Measurements from ENCODE around the gene MAEA. TPM values are rescaled to one million over a fixed set of nuclear protein-coding genes. Genes with fewer than 3 reads are reported as not detected.
A peak's percentile ranks its signal among the peaks of the same experiment; 100 is the strongest.

The MAEA gene
- total RNA-seq, 1 donor from 2014 or later: 63.2 TPM

DNA sequence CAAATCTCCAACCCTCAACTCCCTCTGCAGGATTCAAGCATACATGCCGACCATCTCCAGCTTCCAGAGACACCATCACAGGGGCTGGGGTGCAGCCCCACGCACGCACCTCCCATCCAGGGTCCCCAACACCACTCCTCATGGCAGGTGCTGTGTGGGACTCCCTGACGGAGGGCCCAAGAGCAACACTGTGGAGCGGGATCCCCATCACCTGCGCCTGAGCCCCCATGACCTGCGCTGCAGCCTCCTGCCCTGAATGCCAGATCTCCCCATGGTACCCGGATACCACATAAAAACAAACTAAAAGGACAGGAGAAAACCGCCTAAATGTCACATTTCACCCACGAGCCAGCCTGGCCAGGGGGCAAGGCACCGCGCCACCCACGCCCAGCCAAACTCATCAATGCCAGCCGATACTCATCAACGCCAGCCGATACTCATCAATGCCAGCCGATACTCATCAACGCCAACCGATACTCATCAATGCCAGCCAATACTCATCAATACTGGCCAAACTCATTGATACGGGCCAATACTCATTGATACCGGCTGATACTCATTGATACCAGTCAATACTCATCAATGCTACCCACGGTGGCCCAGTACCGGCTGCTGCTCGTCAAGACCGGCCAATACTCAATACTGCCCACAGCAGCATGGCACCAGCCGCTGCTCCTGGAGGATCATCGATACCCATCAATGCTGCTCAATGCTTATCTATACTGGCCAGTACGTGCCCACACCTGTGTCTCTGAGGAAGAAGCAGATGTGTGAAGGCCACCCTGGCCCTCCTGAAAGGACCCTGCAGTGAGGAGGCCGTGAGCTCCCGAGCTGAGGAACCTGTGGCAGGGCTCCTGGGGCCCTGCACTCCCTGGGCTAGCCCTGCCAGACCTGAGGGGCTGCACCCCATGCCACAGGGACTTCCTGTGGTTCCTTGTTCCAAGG, 46.9 kb upstream of the MAEA start:
- peak; percentile 32 for DNase-seq
- Histone ChIP-seq H3K4me3 (no peak overlapping the region), H3K27me3 (no peaks in the 10 kb centered on the region), H3K36me3 (peaks cover 28% of the 10 kb centered on the region), H3K27ac (no peak overlapping the region), H3K4me1 (peaks cover 45% of the 10 kb centered on the region), H3K9me3 (no peaks in the 10 kb centered on the region)
- intact Hi-C loops (cut with DNase I): loop anchor here (10.0 kb wide), 1 partner anchor 78 kb away; no protein-coding TSS in a partner anchor
- TF ChIP-seq, protein P1, sequence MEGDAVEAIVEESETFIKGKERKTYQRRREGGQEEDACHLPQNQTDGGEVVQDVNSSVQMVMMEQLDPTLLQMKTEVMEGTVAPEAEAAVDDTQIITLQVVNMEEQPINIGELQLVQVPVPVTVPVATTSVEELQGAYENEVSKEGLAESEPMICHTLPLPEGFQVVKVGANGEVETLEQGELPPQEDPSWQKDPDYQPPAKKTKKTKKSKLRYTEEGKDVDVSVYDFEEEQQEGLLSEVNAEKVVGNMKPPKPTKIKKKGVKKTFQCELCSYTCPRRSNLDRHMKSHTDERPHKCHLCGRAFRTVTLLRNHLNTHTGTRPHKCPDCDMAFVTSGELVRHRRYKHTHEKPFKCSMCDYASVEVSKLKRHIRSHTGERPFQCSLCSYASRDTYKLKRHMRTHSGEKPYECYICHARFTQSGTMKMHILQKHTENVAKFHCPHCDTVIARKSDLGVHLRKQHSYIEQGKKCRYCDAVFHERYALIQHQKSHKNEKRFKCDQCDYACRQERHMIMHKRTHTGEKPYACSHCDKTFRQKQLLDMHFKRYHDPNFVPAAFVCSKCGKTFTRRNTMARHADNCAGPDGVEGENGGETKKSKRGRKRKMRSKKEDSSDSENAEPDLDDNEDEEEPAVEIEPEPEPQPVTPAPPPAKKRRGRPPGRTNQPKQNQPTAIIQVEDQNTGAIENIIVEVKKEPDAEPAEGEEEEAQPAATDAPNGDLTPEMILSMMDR (IDR thresholded peaks at IDR 0.05): no peak
- ATAC-seq: no peak

DNA sequence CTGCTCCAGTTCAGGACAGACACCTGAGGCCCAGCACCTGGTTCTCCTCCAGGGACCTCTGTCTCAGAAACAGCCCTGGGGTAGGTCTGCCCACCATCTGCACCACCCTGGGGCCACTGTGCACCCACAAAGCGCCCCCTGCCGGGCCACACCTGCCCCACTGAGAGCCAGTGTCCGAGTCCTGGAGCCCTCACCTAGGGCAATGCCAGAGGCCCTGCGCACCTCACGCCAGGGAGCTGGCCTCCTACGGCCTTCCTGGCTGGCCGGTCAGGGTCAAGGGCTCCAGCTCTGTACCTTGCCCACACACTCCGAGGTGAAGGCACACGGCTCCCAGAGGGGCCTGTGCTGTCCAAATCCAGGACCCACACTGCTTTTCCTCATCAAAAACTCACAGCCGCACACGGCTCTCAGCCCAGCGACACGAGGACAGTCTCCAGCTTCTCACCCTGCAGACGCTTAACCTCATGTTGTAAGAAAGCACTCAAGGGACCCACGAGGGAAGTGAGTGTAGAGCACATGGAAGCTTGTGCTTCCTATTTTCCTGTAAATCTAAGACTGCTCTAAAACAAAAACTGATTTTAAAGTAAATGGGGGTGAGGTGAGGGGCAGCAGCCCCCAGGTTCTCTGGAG, 46.1 kb upstream of the MAEA start:
- no peak for DNase-seq
- Histone ChIP-seq H3K27me3 (no peaks in the 10 kb centered on the region), H3K27ac (no peak overlapping the region), H3K9me3 (no peaks in the 10 kb centered on the region), H3K36me3 (peaks cover 21% of the 10 kb centered on the region), H3K4me1 (peaks cover 45% of the 10 kb centered on the region), H3K4me3 (no peak overlapping the region)
- ATAC-seq: no peak
- TF ChIP-seq, protein P1 (IDR thresholded peaks at IDR 0.05): no peak
- intact Hi-C loops (cut with DNase I): loop anchor here (10.0 kb wide), 1 partner anchor 79 kb away; no protein-coding TSS in a partner anchor

GRCh38 chr4:1244081-1244977, 45.4 kb upstream of the MAEA start:
- peaks cover 45% of the 10 kb centered on the region for H3K4me1 ChIP-seq
- H3K27ac ChIP-seq: no peak overlapping the region
- TF ChIP-seq, protein P1 (IDR thresholded peaks at IDR 0.05): no peak
- DNase-seq (no peak), ATAC-seq (no peak)
- no peaks in the 10 kb centered on the region for H3K27me3 ChIP-seq
- peaks cover 14% of the 10 kb centered on the region for H3K36me3 ChIP-seq
- no peak overlapping the region for H3K4me3 ChIP-seq
- H3K9me3 ChIP-seq: no peaks in the 10 kb centered on the region
- intact Hi-C loops (cut with DNase I): loop anchor here (10.0 kb wide), 1 partner anchor 80 kb away; no protein-coding TSS in a partner anchor

DNA sequence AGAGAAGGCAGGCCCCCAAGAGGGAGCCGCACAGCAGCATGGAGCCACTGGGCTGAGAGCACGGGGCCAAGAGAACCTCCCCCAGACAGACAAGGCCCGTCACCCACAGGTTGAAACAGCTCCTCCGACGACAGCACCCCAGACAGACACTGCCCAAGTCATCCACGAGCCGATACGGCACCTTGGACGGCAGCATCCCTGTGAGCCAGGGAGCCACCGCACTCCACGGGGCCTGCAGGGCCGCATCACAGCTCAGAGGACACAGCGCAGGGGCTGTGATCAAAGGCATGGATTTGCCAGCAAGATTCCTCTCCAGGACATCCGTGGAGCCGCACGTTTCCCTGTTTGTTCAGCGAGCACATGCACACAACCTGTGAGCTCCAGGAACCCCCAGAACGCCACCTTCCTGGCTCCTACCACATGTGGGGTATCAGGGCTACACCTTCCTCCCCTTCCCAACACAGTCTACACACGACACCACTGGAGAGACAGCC, 44.7 kb upstream of the MAEA start:
- DNase-seq (no peak), ATAC-seq (no peak)
- H3K27ac ChIP-seq: no peak overlapping the region
- H3K36me3 ChIP-seq: peaks cover 8% of the 10 kb centered on the region
- no peaks in the 10 kb centered on the region for H3K27me3 ChIP-seq
- TF ChIP-seq, protein P1 (IDR thresholded peaks at IDR 0.05): no peak
- H3K9me3 ChIP-seq: no peaks in the 10 kb centered on the region
- intact Hi-C loops (cut with DNase I): loop anchor here (10.0 kb wide), 1 partner anchor 80 kb away; no protein-coding TSS in a partner anchor
- peaks cover 49% of the 10 kb centered on the region for H3K4me1 ChIP-seq
- no peak overlapping the region for H3K4me3 ChIP-seq

All from upper lobe of right lung (tissue), 1 donor.